Chondrocyte (in vitro differentiated cells): Measurements from ENCODE around the gene HNRNPL. TPM values are rescaled to one million over a fixed set of nuclear protein-coding genes. Genes with fewer than 3 reads are reported as not detected.
A peak's percentile ranks its signal among the peaks of the same experiment; 100 is the strongest.
"Not testable (repeated sequence)": the region's sequence is repeated elsewhere in the genome, so short reads cannot be mapped to it uniquely, and the experiment has no call there.

Experiments used
- DNase-seq: peaks from one replicate; pipeline ENCODE4 v3.0.0; 2021; ENCODE audit warnings: mixed read lengths, low spot score
- H3K27ac Mint-ChIP-seq: one replicate; pipeline ENCODE4 v1.8.0; 2021; ENCODE audit warnings: mild to moderate bottlenecking, moderate library complexity, mixed read lengths; ENCODE audit not compliant: unreplicated experiment
- H3K27me3 Mint-ChIP-seq: 2 replicates; pipeline ENCODE4 v1.8.0; 2021; ENCODE audit warnings: low read depth, mixed read lengths
- H3K36me3 Mint-ChIP-seq: 2 replicates; pipeline ENCODE4 v1.8.0; 2021; ENCODE audit warnings: low read depth, mixed read lengths
- H3K4me1 Mint-ChIP-seq: 2 replicates; pipeline ENCODE4 v1.8.0; 2021; ENCODE audit warnings: low read depth, mild to moderate bottlenecking, mixed read lengths
- H3K4me3 Mint-ChIP-seq: one replicate; pipeline ENCODE4 v1.8.0; 2021; ENCODE audit warnings: mild to moderate bottlenecking, moderate library complexity, mixed read lengths; ENCODE audit not compliant: unreplicated experiment
- H3K9me3 Mint-ChIP-seq: 2 replicates; pipeline ENCODE4 v1.8.0; 2021; ENCODE audit warnings: low read depth, mixed read lengths
- total RNA-seq: library from RNA; stranded (reverse); gene quantifications from 3 replicates; pipeline ENCODE4 v1.2.1, GENCODE V29; 2021
- TF ChIP-seq, protein P1 (sequence below): fragments of 200-600 bp; sonication (generic); IDR thresholded peaks from 2 replicates; pipeline ENCODE4 v1.5.0; 2021; ENCODE audit warnings: antibody characterized with exemption, mild to moderate bottlenecking, moderate library complexity

HNRNPL gene
- total RNA-seq, 1 donor from 2014 or later = 214 TPM

DNA sequence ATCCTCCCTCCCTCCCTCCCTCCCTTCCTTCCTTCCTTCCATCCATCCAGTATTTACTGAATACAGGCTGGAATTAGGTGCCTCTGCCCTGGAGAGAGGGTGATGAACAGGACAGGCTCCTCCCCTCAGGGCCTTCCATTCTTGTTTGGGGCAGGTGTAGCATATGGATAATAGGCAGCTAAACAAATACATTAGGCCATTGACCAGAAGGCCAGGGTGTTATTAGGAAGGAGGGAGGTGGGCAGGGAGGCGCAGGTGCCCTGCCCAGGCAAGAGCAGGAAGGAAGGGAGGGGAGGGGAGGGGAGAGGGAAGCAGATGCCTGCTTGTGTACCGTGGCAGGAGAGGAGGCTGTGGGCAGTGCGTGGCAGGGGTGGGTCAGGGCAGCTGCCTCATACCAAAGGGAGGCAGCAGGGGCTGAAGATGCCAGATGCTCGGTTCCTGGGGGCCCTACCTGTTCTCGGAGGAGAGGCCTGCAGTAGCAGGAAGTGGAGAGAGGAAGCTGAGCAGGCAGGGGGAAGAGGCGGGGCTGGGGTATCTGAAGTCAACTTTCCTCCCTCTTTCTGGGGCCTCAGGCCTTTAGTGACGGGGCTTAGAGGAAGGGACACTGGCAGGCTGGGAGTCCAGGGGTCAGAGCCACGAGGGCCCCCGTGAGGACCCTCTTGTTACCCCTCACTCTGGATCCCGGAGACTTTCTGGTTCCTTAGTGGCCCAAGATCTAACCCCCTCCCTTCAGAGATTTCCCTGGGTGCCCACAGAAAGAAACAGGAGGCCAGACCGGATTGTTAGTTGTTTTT lies 28.2 kb upstream of the HNRNPL start, which contains the start of gene RINL:
Gene RINL, minus strand, starts transcription at position 495 of the 794 bp plus-strand sequence. CDS start 1,533 bp downstream, outside the sequence.
- Mint-ChIP-seq H3K4me3 (no peak within 1 kb of the TSS), H3K4me1 (no peaks in the 10 kb centered on the region), H3K36me3 (peaks cover 7% of the 10 kb centered on the region), H3K27me3 (no peaks in the 10 kb centered on the region), H3K27ac (no peak within 1 kb of the TSS), H3K9me3 (no peaks in the 10 kb centered on the region)
- DNase-seq = no peak
- TF ChIP-seq, protein P1, sequence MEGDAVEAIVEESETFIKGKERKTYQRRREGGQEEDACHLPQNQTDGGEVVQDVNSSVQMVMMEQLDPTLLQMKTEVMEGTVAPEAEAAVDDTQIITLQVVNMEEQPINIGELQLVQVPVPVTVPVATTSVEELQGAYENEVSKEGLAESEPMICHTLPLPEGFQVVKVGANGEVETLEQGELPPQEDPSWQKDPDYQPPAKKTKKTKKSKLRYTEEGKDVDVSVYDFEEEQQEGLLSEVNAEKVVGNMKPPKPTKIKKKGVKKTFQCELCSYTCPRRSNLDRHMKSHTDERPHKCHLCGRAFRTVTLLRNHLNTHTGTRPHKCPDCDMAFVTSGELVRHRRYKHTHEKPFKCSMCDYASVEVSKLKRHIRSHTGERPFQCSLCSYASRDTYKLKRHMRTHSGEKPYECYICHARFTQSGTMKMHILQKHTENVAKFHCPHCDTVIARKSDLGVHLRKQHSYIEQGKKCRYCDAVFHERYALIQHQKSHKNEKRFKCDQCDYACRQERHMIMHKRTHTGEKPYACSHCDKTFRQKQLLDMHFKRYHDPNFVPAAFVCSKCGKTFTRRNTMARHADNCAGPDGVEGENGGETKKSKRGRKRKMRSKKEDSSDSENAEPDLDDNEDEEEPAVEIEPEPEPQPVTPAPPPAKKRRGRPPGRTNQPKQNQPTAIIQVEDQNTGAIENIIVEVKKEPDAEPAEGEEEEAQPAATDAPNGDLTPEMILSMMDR = no peak

DNA sequence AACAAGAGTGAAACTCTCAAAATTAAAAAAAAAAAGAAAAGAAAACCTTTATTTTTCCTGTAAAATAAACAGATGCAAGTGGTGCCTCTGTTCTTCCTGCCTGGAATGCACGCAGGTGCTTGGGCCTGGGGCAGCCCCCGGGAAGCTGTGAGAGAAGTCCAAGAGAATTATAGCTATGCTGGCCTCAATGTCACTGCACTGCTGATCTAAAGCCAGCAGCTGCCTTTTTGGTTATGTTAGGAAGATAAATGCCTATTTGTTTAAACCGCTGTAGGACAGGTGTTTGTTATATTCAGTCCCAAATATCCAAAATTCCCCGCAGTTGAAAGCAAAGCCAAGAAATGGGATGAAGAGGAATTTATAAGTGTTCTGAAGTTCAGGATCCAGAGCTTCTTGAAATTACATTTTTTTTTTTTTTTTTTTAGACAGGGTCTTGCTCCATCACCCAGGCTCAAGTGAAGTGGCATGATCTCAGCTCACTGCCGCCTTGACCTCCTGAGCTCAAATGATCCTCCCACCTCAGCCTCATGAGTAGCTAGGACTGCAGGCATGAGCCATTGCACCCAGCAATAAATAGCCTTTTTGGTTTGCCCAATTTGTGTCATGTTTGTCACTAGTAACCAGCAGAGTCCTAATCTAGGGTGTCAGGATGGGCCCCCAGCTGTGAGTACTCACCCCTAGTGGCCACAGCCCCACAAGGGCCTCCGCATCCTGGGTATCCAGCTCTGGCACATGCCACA lies 26.0 kb upstream of the HNRNPL start:
- Mint-ChIP-seq H3K9me3 (no peaks in the 10 kb centered on the region), H3K27me3 (no peaks in the 10 kb centered on the region), H3K4me3 (no peak overlapping the region), H3K27ac (no peak overlapping the region), H3K36me3 (no peaks in the 10 kb centered on the region), H3K4me1 (no peaks in the 10 kb centered on the region)
- TF ChIP-seq, protein P1 = no peak
- no peak for DNase-seq

DNA sequence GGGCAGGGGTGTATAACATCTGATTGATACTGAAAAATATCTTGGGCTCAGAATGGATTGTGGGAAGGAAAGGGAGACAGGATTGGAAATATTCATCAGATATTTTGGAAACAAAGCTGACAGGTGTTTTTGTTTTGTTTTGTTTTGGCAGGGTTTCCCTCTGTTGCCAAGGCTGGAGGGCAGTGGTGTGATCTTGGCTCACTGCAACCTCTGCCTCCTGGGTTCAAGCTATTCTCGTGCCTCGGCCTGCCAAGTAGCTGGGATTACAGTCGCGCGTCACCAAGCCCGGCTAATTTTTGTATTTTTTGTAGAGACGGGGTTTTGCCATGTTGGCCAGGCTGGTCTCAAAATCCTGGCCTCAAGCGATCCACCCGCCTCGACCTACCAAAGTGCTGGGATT lies 23.6 kb upstream of the HNRNPL start:
- H3K27ac Mint-ChIP-seq, H3K4me3 Mint-ChIP-seq, DNase-seq: not testable (repeated sequence)

DNA sequence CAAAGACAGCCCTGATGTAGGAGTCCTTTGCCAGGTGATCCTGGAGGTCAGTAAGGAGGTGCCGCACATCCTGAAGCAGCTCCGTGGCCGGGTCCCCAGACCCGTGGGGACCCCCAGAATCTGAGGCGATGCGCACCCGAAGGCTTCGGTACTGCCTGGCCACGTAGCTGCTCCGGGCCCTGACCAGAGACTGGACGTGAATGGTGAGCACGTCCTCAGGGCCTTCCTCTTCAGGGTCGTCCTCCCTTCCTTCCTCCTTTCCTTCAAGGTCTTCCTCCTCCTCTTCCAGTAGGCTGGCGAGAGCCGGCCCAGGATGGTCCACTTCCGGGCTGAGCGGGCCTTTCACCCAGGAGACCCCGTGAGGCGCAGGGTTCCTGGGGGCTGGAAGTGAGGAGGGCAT lies 20.8 kb upstream of the HNRNPL start:
- H3K4me3 Mint-ChIP-seq = peak overlapping the region; percentile 35
- no peaks in the 10 kb centered on the region for H3K27me3 Mint-ChIP-seq
- DNase-seq = no peak
- H3K9me3 Mint-ChIP-seq = no peaks in the 10 kb centered on the region
- TF ChIP-seq, protein P1 = no peak
- H3K27ac Mint-ChIP-seq = no peak overlapping the region
- H3K4me1 Mint-ChIP-seq = peaks cover 9% of the 10 kb centered on the region
- no peaks in the 10 kb centered on the region for H3K36me3 Mint-ChIP-seq

More for the DNA sequence above, 23.6 kb upstream of the HNRNPL start:
- H3K9me3 Mint-ChIP-seq, H3K36me3 Mint-ChIP-seq, H3K4me1 Mint-ChIP-seq, H3K27me3 Mint-ChIP-seq: not testable (repeated sequence)

DNA sequence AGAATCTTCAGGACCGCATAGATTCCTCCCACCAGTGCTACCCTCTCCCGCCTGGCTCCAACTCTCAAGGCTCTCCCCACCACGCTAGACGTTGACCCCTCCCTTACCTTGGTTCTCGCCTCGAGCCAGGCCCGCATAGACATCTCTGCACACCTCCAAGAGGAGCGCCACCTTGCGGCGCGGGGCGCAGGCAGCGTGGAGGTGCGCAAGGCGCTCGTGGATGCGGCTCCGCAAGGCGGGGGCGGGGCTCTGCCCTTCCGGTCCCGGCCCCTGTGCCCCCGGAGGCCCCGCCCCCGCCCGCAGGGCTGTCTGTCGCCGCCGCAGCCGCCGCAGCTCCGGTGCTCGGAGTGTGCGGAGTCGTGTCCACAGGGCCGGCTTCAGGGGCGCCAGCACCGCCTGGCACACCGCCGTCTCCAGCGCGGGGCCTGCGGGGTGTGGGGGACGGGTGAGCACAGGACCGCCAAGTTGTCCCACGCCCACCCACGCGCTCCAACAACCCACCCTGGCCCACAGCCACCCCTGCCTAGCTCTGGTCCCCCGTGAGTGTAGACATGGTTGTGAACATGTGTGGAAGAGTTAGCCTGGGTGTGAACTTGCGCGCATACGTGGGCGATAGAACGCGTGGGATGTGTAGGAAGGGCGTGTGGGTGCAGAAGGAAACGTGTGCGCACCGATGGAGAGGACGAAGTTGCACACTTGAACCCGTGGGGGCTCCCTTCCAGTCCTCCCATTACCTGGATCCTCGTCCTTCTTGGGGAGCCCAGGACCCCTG lies 20.2 kb upstream of the HNRNPL start:
- Mint-ChIP-seq H3K9me3 (no peaks in the 10 kb centered on the region), H3K27ac (no peak overlapping the region), H3K36me3 (no peaks in the 10 kb centered on the region), H3K27me3 (no peaks in the 10 kb centered on the region), H3K4me3 (peak overlapping the region; percentile 68), H3K4me1 (peaks cover 9% of the 10 kb centered on the region)
- no peak for DNase-seq
- TF ChIP-seq, protein P1 = peak; percentile 83
